PC-3 (cell line): ENCODE data around the gene KIF14.
A peak's percentile ranks its signal among the peaks of the same experiment; 100 is the strongest.

Source experiments
- EZH2 ChIP-seq: fragments of 300-600 bp; sonication (generic); IDR thresholded peaks from one replicate; pipeline ENCODE4 v1.6.1; 2017; ENCODE audit warnings: antibody characterized with exemption, mild to moderate bottlenecking, low read length; ENCODE audit not compliant: unreplicated experiment
- EZH2phosphoT487 ChIP-seq: fragments of 300-600 bp; sonication (generic); IDR thresholded peaks from 2 replicates; pipeline ENCODE4 v1.6.1; 2018; ENCODE audit warnings: mild to moderate bottlenecking, antibody characterized with exemption, low read length, borderline replicate concordance
- TF ChIP-seq, protein P1 (sequence below): fragments of 300-600 bp; sonication (generic); conservative IDR thresholded peaks from 2 replicates; pipeline ENCODE4 v1.5.1; 2017; ENCODE audit warnings: antibody characterized with exemption, low read depth, mild to moderate bottlenecking, low read length

DNA sequence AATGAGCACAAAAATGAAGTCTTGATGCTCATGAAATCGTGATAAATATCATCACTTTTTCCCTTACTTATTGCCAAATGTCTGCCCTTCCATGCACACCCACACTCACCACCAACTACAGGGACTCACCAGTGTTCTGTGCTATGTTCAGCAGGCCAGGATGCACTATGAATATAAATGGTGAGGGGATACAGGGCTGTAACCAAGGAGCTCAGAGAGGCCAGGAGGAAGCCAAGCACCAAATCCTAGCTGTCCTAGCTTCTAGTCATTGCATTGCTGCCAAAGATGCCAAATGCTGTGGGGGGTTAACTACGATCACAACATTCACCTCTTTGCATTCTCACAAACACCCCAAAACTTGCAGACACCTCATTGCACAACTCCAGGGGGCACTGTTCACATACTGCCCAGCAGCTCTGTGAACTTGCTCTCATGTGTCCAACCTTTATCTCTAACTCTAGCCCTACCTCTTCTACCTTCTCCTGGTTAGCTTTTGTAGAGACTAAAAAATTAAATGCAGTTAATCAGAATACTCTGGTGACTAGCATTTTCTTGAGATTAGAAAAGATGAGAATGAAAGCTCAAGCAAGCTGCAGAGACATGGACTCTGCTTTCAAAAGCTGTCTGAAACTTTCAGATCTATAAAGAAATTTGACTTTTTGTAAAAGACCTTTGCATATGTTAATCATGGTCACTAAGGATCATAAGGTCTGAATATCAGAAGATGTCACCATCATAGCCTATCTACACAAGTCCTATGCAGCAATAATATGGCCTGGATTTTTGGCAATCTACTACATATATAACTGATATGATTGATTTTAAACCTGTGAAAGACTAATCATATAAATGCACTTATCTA is 13.9 kb upstream of the KIF14 start:
- TF ChIP-seq, protein P1, sequence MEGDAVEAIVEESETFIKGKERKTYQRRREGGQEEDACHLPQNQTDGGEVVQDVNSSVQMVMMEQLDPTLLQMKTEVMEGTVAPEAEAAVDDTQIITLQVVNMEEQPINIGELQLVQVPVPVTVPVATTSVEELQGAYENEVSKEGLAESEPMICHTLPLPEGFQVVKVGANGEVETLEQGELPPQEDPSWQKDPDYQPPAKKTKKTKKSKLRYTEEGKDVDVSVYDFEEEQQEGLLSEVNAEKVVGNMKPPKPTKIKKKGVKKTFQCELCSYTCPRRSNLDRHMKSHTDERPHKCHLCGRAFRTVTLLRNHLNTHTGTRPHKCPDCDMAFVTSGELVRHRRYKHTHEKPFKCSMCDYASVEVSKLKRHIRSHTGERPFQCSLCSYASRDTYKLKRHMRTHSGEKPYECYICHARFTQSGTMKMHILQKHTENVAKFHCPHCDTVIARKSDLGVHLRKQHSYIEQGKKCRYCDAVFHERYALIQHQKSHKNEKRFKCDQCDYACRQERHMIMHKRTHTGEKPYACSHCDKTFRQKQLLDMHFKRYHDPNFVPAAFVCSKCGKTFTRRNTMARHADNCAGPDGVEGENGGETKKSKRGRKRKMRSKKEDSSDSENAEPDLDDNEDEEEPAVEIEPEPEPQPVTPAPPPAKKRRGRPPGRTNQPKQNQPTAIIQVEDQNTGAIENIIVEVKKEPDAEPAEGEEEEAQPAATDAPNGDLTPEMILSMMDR: peak; percentile 60
- TF ChIP-seq EZH2phosphoT487 (no peak), EZH2 (no peak)
